Ecto neural progenitor cell (in vitro differentiated cells): Measurements from ENCODE around the gene ZNF221.
A peak's percentile ranks its signal among the peaks of the same experiment; 100 is the strongest.

Source experiments
- DNase-seq: peaks from one replicate; pipeline ENCODE4 v3.0.0-alpha.2; 2018; ENCODE audit warnings: low spot score

ZNF221 gene

GRCh38 chr19:43957891-43958290 lies 6.9 kb downstream of the ZNF221 start:
- DNase-seq = no peak

GRCh38 chr19:43960411-43960810 lies 9.4 kb downstream of the ZNF221 start:
- no peak for DNase-seq

- DNase-seq = no peak
Observed at GRCh38 chr19:43966079-43966694, 15.2 kb downstream of the ZNF221 start.

- DNase-seq = no peak
Observed at GRCh38 chr19:43976732-43977131, 25.7 kb downstream of the ZNF221 start.

- no peak for DNase-seq
Observed at GRCh38 chr19:43983544-43983911, 32.5 kb downstream of the ZNF221 start.

GRCh38 chr19:43983912-43984686 lies 33.1 kb downstream of the ZNF221 start, which contains the start of gene ZNF155:
TSS of gene ZNF155 (plus strand) at chr19:43984188. CDS start at chr19:43988544, 4,356 bp downstream.
- peak; percentile 89 for DNase-seq

GRCh38 chr19:43984687-43985000 lies 33.6 kb downstream of the ZNF221 start:
- DNase-seq = peak; percentile 43

GRCh38 chr19:43997631-43998290 lies 46.7 kb downstream of the ZNF221 start:
- DNase-seq = no peak

GRCh38 chr19:44002212-44002565 lies 51.2 kb downstream of the ZNF221 start:
- no peak for DNase-seq

- peak; percentile 89 for DNase-seq
Observed at GRCh38 chr19:44002566-44003460, 51.8 kb downstream of the ZNF221 start, which contains the start of gene ZNF230. TSS of gene ZNF230 (plus strand) at chr19:44002957. CDS start at chr19:44007079, 4,122 bp downstream.

GRCh38 chr19:44003461-44004009 lies 52.5 kb downstream of the ZNF221 start:
- peak; percentile 58 for DNase-seq

GRCh38 chr19:44005973-44006372 lies 54.9 kb downstream of the ZNF221 start:
- DNase-seq = no peak

- DNase-seq = no peak
Observed at GRCh38 chr19:44007473-44007872, 56.4 kb downstream of the ZNF221 start.

- DNase-seq = no peak
Observed at GRCh38 chr19:44010468-44010867, 59.4 kb downstream of the ZNF221 start.
